A673 (cell line): ENCODE measurements around the gene NDE1. TPM values are rescaled to one million over a fixed set of nuclear protein-coding genes. Genes with fewer than 3 reads are reported as not detected.

Experiments
- BruUV-seq: library from RNA; stranded (reverse); fragments of 400-500 nt; replicated peaks from 2 replicates; lab custom pipeline; 2021; lab: Mats Ljungman, UMichigan
- CTCF ChIA-PET: fragments of 300-600 bp; sonication (Branson Sonifier 250); formaldehyde crosslinking; loops from one replicate; lab custom pipeline; 2022; ENCODE audit warnings: antibody characterized with exemption; lab: Charles Lee
- POLR2A ChIA-PET: fragments of 300-600 bp; sonication (Branson Sonifier 250); formaldehyde crosslinking; loops from one replicate; lab custom pipeline; 2022; ENCODE audit warnings: antibody characterized with exemption; ENCODE audit not compliant: low non-redundant PET; lab: Charles Lee
- DNase-seq: peaks from one replicate; pipeline ENCODE4 v3.0.0-alpha.2; 2015; ENCODE audit warnings: low spot score
- H3K27ac ChIP-seq: fragments of 200-600 bp; sonication (generic); 2 replicates; pipeline ENCODE4 v1.5.1; 2016; ENCODE audit warnings: mixed run types, low read depth, mild to moderate bottlenecking, mixed read lengths, antibody characterized with exemption, low read length; ENCODE audit not compliant: poor library complexity, severe bottlenecking
- H3K27me3 ChIP-seq: fragments of 200-600 bp; sonication (generic); replicated peaks from 2 replicates; pipeline ENCODE4 v1.6.1; 2017; ENCODE audit warnings: mixed run types, low read depth, mild to moderate bottlenecking, mixed read lengths, antibody characterized with exemption, low read length; ENCODE audit not compliant: insufficient read depth, poor library complexity
- H3K36me3 ChIP-seq: fragments of 200-600 bp; sonication (generic); 2 replicates; pipeline ENCODE4 v1.6.1; 2016; ENCODE audit warnings: mixed run types, mild to moderate bottlenecking, mixed read lengths, antibody characterized with exemption, low read length; ENCODE audit not compliant: insufficient read depth, poor library complexity, severe bottlenecking
- H3K4me1 ChIP-seq: fragments of 200-600 bp; sonication (generic); 2 replicates; pipeline ENCODE4 v1.6.1; 2017; ENCODE audit warnings: mixed run types, mild to moderate bottlenecking, mixed read lengths, antibody characterized with exemption, low read length; ENCODE audit not compliant: insufficient read depth, poor library complexity, severe bottlenecking
- H3K4me3 ChIP-seq: fragments of 200-600 bp; sonication (generic); 2 replicates; pipeline ENCODE4 v1.5.1; 2016; ENCODE audit warnings: low read depth, mixed run types, mild to moderate bottlenecking, mixed read lengths, low read length; ENCODE audit not compliant: poor library complexity, severe bottlenecking
- H3K9me3 ChIP-seq: fragments of 200-600 bp; sonication (generic); 2 replicates; pipeline ENCODE4 v1.6.1; 2016; ENCODE audit warnings: mixed run types, low read depth, mild to moderate bottlenecking, mixed read lengths, antibody characterized with exemption, low read length; ENCODE audit not compliant: poor library complexity, severe bottlenecking
- EZH2 ChIP-seq: fragments of 200-600 bp; sonication (generic); IDR thresholded peaks from 2 replicates; pipeline ENCODE4 v1.6.1; 2017; ENCODE audit warnings: borderline replicate concordance, low read depth, mild to moderate bottlenecking, mixed read lengths, antibody characterized with exemption, low read length; ENCODE audit not compliant: poor library complexity, severe bottlenecking
- intact Hi-C: fragments of 100-400 bp; cut with micrococcal nuclease; formaldehyde crosslinking; loops from one replicate; pipeline ENCODE4 v1.10.0; 2022; ENCODE audit not compliant: unreplicated experiment
- total RNA-seq: library from RNA; stranded (reverse); gene quantifications from 2 replicates; pipeline ENCODE4 v1.2.3, GENCODE V29; 2021
- TF ChIP-seq, protein P1 (sequence below): fragments of 300-800, 200-600 bp; sonication (generic); conservative IDR thresholded peaks from 2 replicates; pipeline ENCODE4 v1.5.1; 2017; ENCODE audit warnings: low read depth, mild to moderate bottlenecking, antibody characterized with exemption, low read length, moderate library complexity, mixed read lengths

NDE1 gene
- total RNA-seq, 1 experiment from 2014 or later = 78.1 TPM

DNA sequence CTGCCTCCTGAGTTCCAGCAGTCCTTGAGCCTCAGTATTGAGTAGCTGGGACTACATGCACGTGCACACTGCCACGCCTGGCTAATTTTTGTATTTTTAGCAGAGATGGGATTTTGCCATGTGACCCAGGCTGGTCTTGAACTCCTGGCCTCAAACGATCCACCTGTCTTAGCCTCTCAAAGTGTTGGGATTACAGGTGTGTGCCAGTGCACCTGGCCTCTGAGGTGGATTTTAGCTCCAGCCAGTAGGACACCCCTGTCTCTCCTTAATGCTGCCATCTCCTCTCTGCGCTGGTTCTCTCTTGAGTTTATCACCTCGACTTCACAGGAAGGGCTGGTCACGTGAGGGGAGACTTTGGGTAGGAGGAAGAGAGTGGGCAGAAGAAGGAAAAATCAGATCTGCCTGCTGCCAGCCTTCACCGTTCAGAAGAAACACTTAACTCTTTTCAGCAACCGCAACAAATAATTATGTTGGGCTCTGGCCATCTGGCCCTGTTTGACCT, 55.1 kb downstream of the NDE1 start:
- no peak overlapping the region for H3K27ac ChIP-seq
- TF ChIP-seq, protein P1, sequence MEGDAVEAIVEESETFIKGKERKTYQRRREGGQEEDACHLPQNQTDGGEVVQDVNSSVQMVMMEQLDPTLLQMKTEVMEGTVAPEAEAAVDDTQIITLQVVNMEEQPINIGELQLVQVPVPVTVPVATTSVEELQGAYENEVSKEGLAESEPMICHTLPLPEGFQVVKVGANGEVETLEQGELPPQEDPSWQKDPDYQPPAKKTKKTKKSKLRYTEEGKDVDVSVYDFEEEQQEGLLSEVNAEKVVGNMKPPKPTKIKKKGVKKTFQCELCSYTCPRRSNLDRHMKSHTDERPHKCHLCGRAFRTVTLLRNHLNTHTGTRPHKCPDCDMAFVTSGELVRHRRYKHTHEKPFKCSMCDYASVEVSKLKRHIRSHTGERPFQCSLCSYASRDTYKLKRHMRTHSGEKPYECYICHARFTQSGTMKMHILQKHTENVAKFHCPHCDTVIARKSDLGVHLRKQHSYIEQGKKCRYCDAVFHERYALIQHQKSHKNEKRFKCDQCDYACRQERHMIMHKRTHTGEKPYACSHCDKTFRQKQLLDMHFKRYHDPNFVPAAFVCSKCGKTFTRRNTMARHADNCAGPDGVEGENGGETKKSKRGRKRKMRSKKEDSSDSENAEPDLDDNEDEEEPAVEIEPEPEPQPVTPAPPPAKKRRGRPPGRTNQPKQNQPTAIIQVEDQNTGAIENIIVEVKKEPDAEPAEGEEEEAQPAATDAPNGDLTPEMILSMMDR = no peak
- TF ChIP-seq EZH2 = no peak
- CTCF ChIA-PET = no interaction called here
- no peak for DNase-seq
- H3K4me1 ChIP-seq = no peaks in the 10 kb centered on the region
- no TSS peak for BruUV-seq
- POLR2A ChIA-PET = no interaction called here
- H3K9me3 ChIP-seq = no peaks in the 10 kb centered on the region
- peaks cover 20% of the 10 kb centered on the region for H3K36me3 ChIP-seq
- no peaks in the 10 kb centered on the region for H3K27me3 ChIP-seq
- H3K4me3 ChIP-seq = no peak overlapping the region
- intact Hi-C loops = loop anchor here (2.0 kb wide), 1 partner anchor 278 kb away; no protein-coding TSS in a partner anchor

- H3K9me3 ChIP-seq = no peaks in the 10 kb centered on the region
- no peak for DNase-seq
- intact Hi-C loops = no loop called here
- TF ChIP-seq, protein P1 = no peak
- TF ChIP-seq EZH2 = no peak
- H3K27me3 ChIP-seq = no peaks in the 10 kb centered on the region
- ChIA-PET CTCF (no interaction called here), POLR2A (no interaction called here)
- BruUV-seq = no TSS peak
- no peak overlapping the region for H3K4me3 ChIP-seq
- no peaks in the 10 kb centered on the region for H3K36me3 ChIP-seq
- H3K4me1 ChIP-seq = no peaks in the 10 kb centered on the region
- no peak overlapping the region for H3K27ac ChIP-seq
Measured at GRCh38 chr16:15707332-15707731, 57.3 kb downstream of the NDE1 start.

DNA sequence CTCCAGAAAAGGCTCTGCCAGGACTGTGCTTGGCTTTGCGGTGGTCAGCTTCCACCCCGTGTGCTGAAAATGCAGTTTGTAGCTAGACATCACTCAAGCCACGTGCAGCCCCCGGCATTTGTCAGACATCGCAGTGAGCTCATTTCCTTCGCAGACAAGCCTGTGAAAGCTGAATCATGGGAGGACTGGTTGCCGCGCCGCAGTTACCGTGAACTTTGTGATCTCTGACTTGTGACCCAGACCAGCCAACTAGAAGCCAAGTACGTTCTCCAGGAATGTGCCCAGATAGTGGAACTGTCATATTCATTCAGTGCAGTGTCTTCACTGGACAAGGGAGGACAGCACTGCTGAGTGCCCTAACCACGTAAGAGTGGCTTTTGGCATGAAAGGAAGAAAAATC, 58.1 kb downstream of the NDE1 start:
- H3K9me3 ChIP-seq = no peaks in the 10 kb centered on the region
- DNase-seq = no peak
- H3K27ac ChIP-seq = no peak overlapping the region
- no peaks in the 10 kb centered on the region for H3K27me3 ChIP-seq
- no peaks in the 10 kb centered on the region for H3K36me3 ChIP-seq
- no peak overlapping the region for H3K4me3 ChIP-seq
- ChIA-PET CTCF (no interaction called here), POLR2A (no interaction called here)
- no TSS peak for BruUV-seq
- TF ChIP-seq, protein P1 = no peak
- TF ChIP-seq EZH2 = no peak
- no peaks in the 10 kb centered on the region for H3K4me1 ChIP-seq
- intact Hi-C loops = no loop called here
